GM18526 (cell line): ENCODE results near the gene TWSG1.

ENCODE experiments used
- POLR2A ChIP-seq: IDR thresholded peaks from 3 replicates; pipeline ENCODE4 v1.6.1; 2011; ENCODE audit not compliant: insufficient read length; ENCODE audit errors: extremely low read depth

The TWSG1 gene

GRCh38 chr18:9361191-9361590, 26.6 kb downstream of the TWSG1 start:
- no peak for TF ChIP-seq POLR2A

GRCh38 chr18:9362869-9363268, 28.3 kb downstream of the TWSG1 start:
- TF ChIP-seq POLR2A = no peak

GRCh38 chr18:9364242-9364641, 29.7 kb downstream of the TWSG1 start:
- TF ChIP-seq POLR2A = no peak

- TF ChIP-seq POLR2A = no peak
These were observed 30.8 kb downstream of the TWSG1 start for GRCh38 chr18:9365406-9365805.

- TF ChIP-seq POLR2A = no peak
These were observed 31.6 kb downstream of the TWSG1 start for GRCh38 chr18:9366126-9366714.

- no peak for TF ChIP-seq POLR2A
These were observed 44.5 kb downstream of the TWSG1 start for GRCh38 chr18:9379118-9379517.

GRCh38 chr18:9380101-9380500, 45.5 kb downstream of the TWSG1 start:
- no peak for TF ChIP-seq POLR2A

- no peak for TF ChIP-seq POLR2A
These were observed 46.2 kb downstream of the TWSG1 start for GRCh38 chr18:9380621-9381395.

- TF ChIP-seq POLR2A = no peak
These were observed 52.3 kb downstream of the TWSG1 start for GRCh38 chr18:9386879-9387278.

- no peak for TF ChIP-seq POLR2A
These were observed 53.3 kb downstream of the TWSG1 start for GRCh38 chr18:9387891-9388290.

GRCh38 chr18:9389706-9390105, 55.1 kb downstream of the TWSG1 start:
- TF ChIP-seq POLR2A = no peak

- TF ChIP-seq POLR2A = no peak
These were observed 58.2 kb downstream of the TWSG1 start for GRCh38 chr18:9392726-9393125.

- TF ChIP-seq POLR2A = no peak
These were observed 59.5 kb downstream of the TWSG1 start for GRCh38 chr18:9394046-9394445.

- no peak for TF ChIP-seq POLR2A
These were observed 65.6 kb downstream of the TWSG1 start for GRCh38 chr18:9400197-9400596.

GRCh38 chr18:9401176-9401575, 66.6 kb downstream of the TWSG1 start:
- no peak for TF ChIP-seq POLR2A

GRCh38 chr18:9403795-9404564, 69.4 kb downstream of the TWSG1 start:
- TF ChIP-seq POLR2A = no peak
